ENCODE results near the gene FLVCR2. TPM values are rescaled to one million over a fixed set of nuclear protein-coding genes. Genes with fewer than 3 reads are reported as not detected.

Gene FLVCR2
- polyA plus RNA-seq, 1 donor from 2014 or later: not detected

- H3K36me3 ChIP-seq (ENCODE audit: insufficient read depth, low read length): no peaks in the 10 kb centered on the region
- no peaks in the 10 kb centered on the region for H3F3A ChIP-seq (ENCODE audit: insufficient read depth, low read length, poor library complexity, severe bottlenecking)
- H3K9me2 ChIP-seq (ENCODE audit: insufficient read depth, low read length): no peaks in the 10 kb centered on the region
- peaks cover 27% of the 10 kb centered on the region for H3K79me2 ChIP-seq (replicated peaks; ENCODE audit: insufficient read depth, low read length)
- H3K27ac ChIP-seq (ENCODE audit: low read length): no peak overlapping the region
- no peak overlapping the region for H3K4me2 ChIP-seq (ENCODE audit: low read length)
- H3K27me3 ChIP-seq (ENCODE audit: insufficient read depth, low read depth, low read length): no peaks in the 10 kb centered on the region
- no peaks in the 10 kb centered on the region for H4K20me1 ChIP-seq (ENCODE audit: insufficient read depth)
- H2AFZ ChIP-seq (ENCODE audit: low read depth, low read length): no peak overlapping the region
- no peak overlapping the region for H3K4me3 ChIP-seq (ENCODE audit: low read length)
- TF ChIP-seq REST (IDR thresholded peaks at IDR 0.05; ENCODE audit: borderline replicate concordance) (no peak), EZH2 (IDR thresholded peaks at IDR 0.05; ENCODE audit: borderline replicate concordance, insufficient read depth, low read length, poor library complexity, severe bottlenecking) (no peak), POLR2AphosphoS5 (IDR thresholded peaks at IDR 0.05) (no peak), RAD21 (conservative IDR thresholded peaks at IDR 0.05) (no peak), SMC3 (conservative IDR thresholded peaks at IDR 0.05; ENCODE audit: poor library complexity) (no peak), TAF1 (IDR thresholded peaks at IDR 0.05; ENCODE audit: low read depth) (no peak), MXI1 (conservative IDR thresholded peaks at IDR 0.05; ENCODE audit: poor library complexity, severe bottlenecking) (no peak), EP300 (conservative IDR thresholded peaks at IDR 0.05; ENCODE audit: poor library complexity, severe bottlenecking) (no peak)
- TF ChIP-seq, protein P1, sequence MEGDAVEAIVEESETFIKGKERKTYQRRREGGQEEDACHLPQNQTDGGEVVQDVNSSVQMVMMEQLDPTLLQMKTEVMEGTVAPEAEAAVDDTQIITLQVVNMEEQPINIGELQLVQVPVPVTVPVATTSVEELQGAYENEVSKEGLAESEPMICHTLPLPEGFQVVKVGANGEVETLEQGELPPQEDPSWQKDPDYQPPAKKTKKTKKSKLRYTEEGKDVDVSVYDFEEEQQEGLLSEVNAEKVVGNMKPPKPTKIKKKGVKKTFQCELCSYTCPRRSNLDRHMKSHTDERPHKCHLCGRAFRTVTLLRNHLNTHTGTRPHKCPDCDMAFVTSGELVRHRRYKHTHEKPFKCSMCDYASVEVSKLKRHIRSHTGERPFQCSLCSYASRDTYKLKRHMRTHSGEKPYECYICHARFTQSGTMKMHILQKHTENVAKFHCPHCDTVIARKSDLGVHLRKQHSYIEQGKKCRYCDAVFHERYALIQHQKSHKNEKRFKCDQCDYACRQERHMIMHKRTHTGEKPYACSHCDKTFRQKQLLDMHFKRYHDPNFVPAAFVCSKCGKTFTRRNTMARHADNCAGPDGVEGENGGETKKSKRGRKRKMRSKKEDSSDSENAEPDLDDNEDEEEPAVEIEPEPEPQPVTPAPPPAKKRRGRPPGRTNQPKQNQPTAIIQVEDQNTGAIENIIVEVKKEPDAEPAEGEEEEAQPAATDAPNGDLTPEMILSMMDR (IDR thresholded peaks at IDR 0.05; ENCODE audit: poor library complexity, severe bottlenecking): no peak
- no peak overlapping the region for H3K9ac ChIP-seq (ENCODE audit: low read length)
- H3K9me3 ChIP-seq (ENCODE audit: low read length): no peaks in the 10 kb centered on the region
These were observed 84.5 kb downstream of the FLVCR2 start for GRCh38 chr14:75662966-75663365.

GRCh38 chr14:75667099-75667765 is 88.8 kb downstream of the FLVCR2 start:
- H3K9me2 ChIP-seq (ENCODE audit: insufficient read depth, low read length): no peaks in the 10 kb centered on the region
- H3K9ac ChIP-seq (ENCODE audit: low read length): no peak overlapping the region
- H2AFZ ChIP-seq (ENCODE audit: low read depth, low read length): no peak overlapping the region
- H3K27ac ChIP-seq (ENCODE audit: low read length): no peak overlapping the region
- H3K36me3 ChIP-seq (ENCODE audit: insufficient read depth, low read length): peaks cover 16% of the 10 kb centered on the region
- H3K4me3 ChIP-seq (ENCODE audit: low read length): no peak overlapping the region
- no peaks in the 10 kb centered on the region for H3K79me2 ChIP-seq (replicated peaks; ENCODE audit: insufficient read depth, low read length)
- H3K9me3 ChIP-seq (ENCODE audit: low read length): no peaks in the 10 kb centered on the region
- H3K27me3 ChIP-seq (ENCODE audit: insufficient read depth, low read depth, low read length): no peaks in the 10 kb centered on the region
- H4K20me1 ChIP-seq (ENCODE audit: insufficient read depth): no peaks in the 10 kb centered on the region
- TF ChIP-seq, protein P1 (IDR thresholded peaks at IDR 0.05; ENCODE audit: poor library complexity, severe bottlenecking): no peak
- TF ChIP-seq SMC3 (conservative IDR thresholded peaks at IDR 0.05; ENCODE audit: poor library complexity): no peak
- no peak for TF ChIP-seq POLR2AphosphoS5 (IDR thresholded peaks at IDR 0.05)
- no peak for TF ChIP-seq RAD21 (conservative IDR thresholded peaks at IDR 0.05)
- TF ChIP-seq MXI1 (conservative IDR thresholded peaks at IDR 0.05; ENCODE audit: poor library complexity, severe bottlenecking): no peak
- no peak for TF ChIP-seq REST (IDR thresholded peaks at IDR 0.05; ENCODE audit: borderline replicate concordance)
- no peak for TF ChIP-seq EZH2 (IDR thresholded peaks at IDR 0.05; ENCODE audit: borderline replicate concordance, insufficient read depth, low read length, poor library complexity, severe bottlenecking)
- TF ChIP-seq EP300 (conservative IDR thresholded peaks at IDR 0.05; ENCODE audit: poor library complexity, severe bottlenecking): no peak
- TF ChIP-seq TAF1 (IDR thresholded peaks at IDR 0.05; ENCODE audit: low read depth): no peak
- H3K4me2 ChIP-seq (ENCODE audit: low read length): no peak overlapping the region
- H3F3A ChIP-seq (ENCODE audit: insufficient read depth, low read length, poor library complexity, severe bottlenecking): no peaks in the 10 kb centered on the region

All from neural cell (in vitro differentiated cells).